Islet of Langerhans (tissue), 1 donor: ENCODE data around the gene ZNF816.
"Not testable (repeated sequence)": the region's sequence is repeated elsewhere in the genome, so short reads cannot be mapped to it uniquely, and the experiment has no call there.

Experiments used
- FAIRE-seq: peaks from one replicate; lab custom pipeline; 2011; peaks lifted over from hg19 to GRCh38; lab: Jason Lieb, UNC

The ZNF816 gene

DNA sequence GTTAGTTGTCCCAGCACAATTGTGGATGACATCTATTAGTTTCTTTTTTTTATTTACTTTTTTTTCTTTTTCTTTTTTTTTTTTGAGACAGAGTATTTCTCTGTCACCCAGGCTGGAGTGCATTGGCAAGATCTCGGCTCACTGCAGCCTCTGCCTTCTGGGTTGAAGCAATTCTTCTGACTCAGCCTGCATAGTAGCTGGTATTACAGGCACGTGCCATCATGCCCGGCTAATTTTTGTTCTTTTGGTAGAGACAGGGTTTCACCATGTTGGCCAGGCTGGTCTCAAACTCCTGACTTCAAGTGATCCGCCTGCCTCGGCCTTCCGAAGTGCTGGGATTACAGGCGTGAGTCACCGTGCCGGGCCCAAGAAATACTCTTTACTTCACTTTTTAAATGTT, 38.0 kb downstream of the ZNF816 start:
- not testable (repeated sequence) for FAIRE-seq

GRCh38 chr19:52923778-52924593, 38.7 kb downstream of the ZNF816 start:
- no peak for FAIRE-seq

- no peak for FAIRE-seq
Observed at GRCh38 chr19:52922841-52923777, 39.6 kb downstream of the ZNF816 start, which contains the start of gene ZNF888. Gene ZNF888, minus strand, starts transcription at chr19:52923428. Its CDS starts 5,555 bp downstream, at chr19:52917873.

DNA sequence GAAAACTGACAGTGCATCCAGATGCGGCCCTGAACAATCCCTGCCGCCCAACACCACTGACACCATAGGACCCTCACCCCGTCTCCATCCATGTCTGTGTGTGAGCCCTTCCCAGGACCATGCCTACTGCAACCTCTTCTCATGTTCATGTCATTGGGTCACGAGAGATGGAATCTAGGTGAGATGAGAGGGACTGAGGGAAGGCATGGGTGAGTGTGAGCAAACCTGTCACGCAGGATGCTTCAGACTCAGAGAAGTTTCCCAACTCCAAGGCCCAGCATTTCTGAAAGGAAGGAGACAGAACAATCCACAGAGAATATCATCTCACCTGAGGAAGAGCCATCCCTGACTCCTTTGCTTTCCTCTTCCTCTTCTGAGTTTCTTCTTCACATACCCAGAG, 45.1 kb downstream of the ZNF816 start:
- FAIRE-seq = no peak

- FAIRE-seq = no peak
Observed at GRCh38 chr19:52910648-52911047, 52.0 kb downstream of the ZNF816 start.

DNA sequence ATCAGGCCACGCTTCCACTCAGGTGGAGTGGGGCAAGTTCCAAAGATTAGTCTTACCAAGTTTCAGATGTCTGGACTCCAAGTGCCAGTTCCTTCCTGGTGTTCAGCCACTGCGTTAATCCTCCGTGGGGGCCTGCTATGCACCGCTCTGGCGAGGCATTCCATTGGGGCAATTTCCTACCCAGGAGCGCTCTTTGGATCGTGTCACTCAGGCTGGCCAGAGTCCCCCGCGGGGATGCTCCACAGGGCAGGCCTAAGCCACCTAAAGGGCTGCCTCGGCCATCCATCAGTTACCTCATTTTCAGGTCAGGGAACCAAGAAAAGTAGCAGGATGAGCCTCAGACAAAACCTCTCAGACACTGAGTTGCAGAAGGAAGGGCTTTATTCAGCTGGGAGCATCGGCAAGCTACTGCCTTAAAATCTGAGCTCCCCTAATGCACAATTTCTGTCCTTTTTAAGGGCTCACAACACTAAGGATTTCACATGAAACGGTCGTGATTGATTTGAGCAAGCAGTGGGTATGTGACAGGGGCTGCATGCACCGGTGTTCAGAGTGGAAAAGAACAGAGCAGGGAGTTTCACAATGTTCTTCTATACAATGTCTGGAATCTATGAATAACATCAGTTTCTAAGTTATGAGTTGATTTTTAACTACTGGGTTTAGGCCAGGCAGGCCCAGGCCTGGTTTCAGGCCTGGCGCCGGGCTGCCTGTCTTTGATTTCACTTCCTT, 58.5 kb downstream of the ZNF816 start:
- FAIRE-seq = not testable (repeated sequence)

GRCh38 chr19:52901842-52902241, 60.8 kb downstream of the ZNF816 start:
- no peak for FAIRE-seq
